HG02981 (cell line): ENCODE measurements around the gene PCGF2.
"Not testable (repeated sequence)": the region's sequence is repeated elsewhere in the genome, so short reads cannot be mapped to it uniquely, and the experiment has no call there.

Source experiments
- ATAC-seq: cut with Tn5 transposase; IDR thresholded peaks from one replicate; pipeline ENCODE4 v1.9.1; 2021; ENCODE audit warnings: mild to moderate bottlenecking, moderate library complexity; ENCODE audit not compliant: unreplicated experiment

Gene PCGF2

GRCh38 chr17:38748149-38748891 is at the start of gene PCGF2:
TSS of gene PCGF2 (minus strand) at chr17:38748336. CDS start at chr17:38740402, 7,934 bp downstream.
- ATAC-seq, result no peak

- ATAC-seq, result no peak
Observed at GRCh38 chr17:38797828-38798227, 49.7 kb upstream of the PCGF2 start.

GRCh38 chr17:38797158-38797490 is 49.0 kb upstream of the PCGF2 start:
- no peak for ATAC-seq

- no peak for ATAC-seq
Observed at GRCh38 chr17:38796451-38797157, 48.5 kb upstream of the PCGF2 start.

GRCh38 chr17:38794221-38794620 is 46.1 kb upstream of the PCGF2 start:
- ATAC-seq, result no peak

- ATAC-seq, result no peak
Observed at GRCh38 chr17:38791162-38791561, 43.0 kb upstream of the PCGF2 start.

- not testable (repeated sequence) for ATAC-seq
Observed at GRCh38 chr17:38790148-38790707, 42.1 kb upstream of the PCGF2 start.

- no peak for ATAC-seq
Observed at GRCh38 chr17:38789185-38789584, 41.0 kb upstream of the PCGF2 start.

GRCh38 chr17:38787999-38788398 is 39.9 kb upstream of the PCGF2 start:
- not testable (repeated sequence) for ATAC-seq

GRCh38 chr17:38786372-38786771 is 38.2 kb upstream of the PCGF2 start:
- no peak for ATAC-seq

GRCh38 chr17:38783227-38783626 is 35.1 kb upstream of the PCGF2 start:
- no peak for ATAC-seq

GRCh38 chr17:38779965-38780752 is 32.0 kb upstream of the PCGF2 start:
- no peak for ATAC-seq

- ATAC-seq, result no peak
Observed at GRCh38 chr17:38777641-38778250, 29.6 kb upstream of the PCGF2 start.

- ATAC-seq, result no peak
Observed at GRCh38 chr17:38773258-38773657, 25.1 kb upstream of the PCGF2 start.

GRCh38 chr17:38768417-38768816 is 20.3 kb upstream of the PCGF2 start:
- no peak for ATAC-seq

GRCh38 chr17:38766341-38766740 is 18.2 kb upstream of the PCGF2 start:
- no peak for ATAC-seq

- no peak for ATAC-seq
Observed at GRCh38 chr17:38762231-38762630, 14.1 kb upstream of the PCGF2 start.

- no peak for ATAC-seq
Observed at GRCh38 chr17:38761612-38762011, 13.5 kb upstream of the PCGF2 start.

GRCh38 chr17:38753071-38753506 is 5.0 kb upstream of the PCGF2 start:
- no peak for ATAC-seq

- peak; percentile 78 for ATAC-seq
Observed at GRCh38 chr17:38752308-38753070, 4.4 kb upstream of the PCGF2 start, which contains the start of gene PSMB3. TSS of gene PSMB3 (plus strand) at chr17:38752741. CDS start at chr17:38752827, 86 bp downstream.
